ENCODE measurements around the gene OSTF1.

DNA sequence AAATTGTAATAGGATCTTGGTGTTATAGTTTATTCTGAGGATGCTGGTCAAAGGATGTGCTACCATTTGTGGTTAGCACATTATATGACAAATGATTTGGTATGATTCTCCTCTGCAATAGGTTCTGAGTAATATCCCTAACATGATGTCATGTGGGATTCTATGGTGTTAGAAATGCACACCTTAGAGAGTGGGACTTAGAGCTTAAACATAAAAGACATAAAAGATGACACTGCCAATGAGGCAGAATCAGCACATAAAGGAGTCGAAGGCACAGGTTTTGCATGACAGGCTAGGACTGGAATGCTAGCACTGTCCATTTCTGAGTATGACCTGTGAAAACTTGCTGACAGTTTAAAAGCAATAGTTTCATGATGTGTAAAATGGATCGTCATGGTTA is 100.4 kb downstream of the OSTF1 start:
- TF ChIP-seq EZH2phosphoT487 (IDR thresholded peaks at IDR 0.05; ENCODE audit: unreplicated experiment) (no peak), EZH2 (IDR thresholded peaks at IDR 0.05; ENCODE audit: low read depth, unreplicated experiment) (no peak), JUNB (IDR thresholded peaks at IDR 0.05; ENCODE audit: unreplicated experiment) (no peak), NANOG (IDR thresholded peaks at IDR 0.05; ENCODE audit: borderline replicate concordance) (no peak), CREB1 (CRISPR knock-in tag; IDR thresholded peaks at IDR 0.05; ENCODE audit: low read depth) (no peak), POLR2AphosphoS5 (IDR thresholded peaks at IDR 0.05; ENCODE audit: low read depth) (no peak), STAT1 (IDR thresholded peaks at IDR 0.05; ENCODE audit: unreplicated experiment) (no peak), ZNF331 (CRISPR knock-in tag; IDR thresholded peaks at IDR 0.05; ENCODE audit: low read depth) (no peak), ETS1 (IDR thresholded peaks at IDR 0.05) (no peak), REST (IDR thresholded peaks at IDR 0.05; ENCODE audit: unreplicated experiment) (no peak)
- TF ChIP-seq, protein P1, sequence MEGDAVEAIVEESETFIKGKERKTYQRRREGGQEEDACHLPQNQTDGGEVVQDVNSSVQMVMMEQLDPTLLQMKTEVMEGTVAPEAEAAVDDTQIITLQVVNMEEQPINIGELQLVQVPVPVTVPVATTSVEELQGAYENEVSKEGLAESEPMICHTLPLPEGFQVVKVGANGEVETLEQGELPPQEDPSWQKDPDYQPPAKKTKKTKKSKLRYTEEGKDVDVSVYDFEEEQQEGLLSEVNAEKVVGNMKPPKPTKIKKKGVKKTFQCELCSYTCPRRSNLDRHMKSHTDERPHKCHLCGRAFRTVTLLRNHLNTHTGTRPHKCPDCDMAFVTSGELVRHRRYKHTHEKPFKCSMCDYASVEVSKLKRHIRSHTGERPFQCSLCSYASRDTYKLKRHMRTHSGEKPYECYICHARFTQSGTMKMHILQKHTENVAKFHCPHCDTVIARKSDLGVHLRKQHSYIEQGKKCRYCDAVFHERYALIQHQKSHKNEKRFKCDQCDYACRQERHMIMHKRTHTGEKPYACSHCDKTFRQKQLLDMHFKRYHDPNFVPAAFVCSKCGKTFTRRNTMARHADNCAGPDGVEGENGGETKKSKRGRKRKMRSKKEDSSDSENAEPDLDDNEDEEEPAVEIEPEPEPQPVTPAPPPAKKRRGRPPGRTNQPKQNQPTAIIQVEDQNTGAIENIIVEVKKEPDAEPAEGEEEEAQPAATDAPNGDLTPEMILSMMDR (conservative IDR thresholded peaks at IDR 0.05; ENCODE audit: low read depth in 2 of 2): no peak
